ENCODE data around the gene NDUFB11.

DNA sequence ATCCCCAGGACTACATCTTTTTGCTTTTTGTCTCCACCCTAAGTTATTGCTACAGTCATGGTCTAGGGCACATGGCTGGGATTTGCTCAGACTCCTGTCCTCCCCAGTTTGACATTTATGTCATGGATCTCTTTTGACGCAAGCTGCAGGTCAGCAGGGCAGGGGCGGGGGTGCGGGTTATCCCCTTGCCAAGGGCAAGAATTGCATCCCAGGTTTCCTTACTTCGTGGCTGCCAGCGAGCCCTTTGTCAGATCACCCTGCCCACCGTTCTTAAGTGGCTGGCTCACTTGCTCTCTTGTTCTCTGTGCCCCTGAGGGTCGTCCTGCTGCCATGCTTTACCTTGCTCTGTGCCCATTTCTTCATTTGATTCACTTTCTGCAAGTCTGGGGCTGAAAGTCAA, 28.0 kb upstream of the NDUFB11 start:
- TF ChIP-seq CTCF (IDR thresholded peaks at IDR 0.05), result no peak
- no peak for TF ChIP-seq EZH2 (IDR thresholded peaks at IDR 0.05; ENCODE audit: borderline replicate concordance, insufficient read depth, low read depth, low read length, poor library complexity, severe bottlenecking)

Measured in B cell (primary cell).